ENCODE measurements around the gene PCNT.

Gene PCNT

DNA sequence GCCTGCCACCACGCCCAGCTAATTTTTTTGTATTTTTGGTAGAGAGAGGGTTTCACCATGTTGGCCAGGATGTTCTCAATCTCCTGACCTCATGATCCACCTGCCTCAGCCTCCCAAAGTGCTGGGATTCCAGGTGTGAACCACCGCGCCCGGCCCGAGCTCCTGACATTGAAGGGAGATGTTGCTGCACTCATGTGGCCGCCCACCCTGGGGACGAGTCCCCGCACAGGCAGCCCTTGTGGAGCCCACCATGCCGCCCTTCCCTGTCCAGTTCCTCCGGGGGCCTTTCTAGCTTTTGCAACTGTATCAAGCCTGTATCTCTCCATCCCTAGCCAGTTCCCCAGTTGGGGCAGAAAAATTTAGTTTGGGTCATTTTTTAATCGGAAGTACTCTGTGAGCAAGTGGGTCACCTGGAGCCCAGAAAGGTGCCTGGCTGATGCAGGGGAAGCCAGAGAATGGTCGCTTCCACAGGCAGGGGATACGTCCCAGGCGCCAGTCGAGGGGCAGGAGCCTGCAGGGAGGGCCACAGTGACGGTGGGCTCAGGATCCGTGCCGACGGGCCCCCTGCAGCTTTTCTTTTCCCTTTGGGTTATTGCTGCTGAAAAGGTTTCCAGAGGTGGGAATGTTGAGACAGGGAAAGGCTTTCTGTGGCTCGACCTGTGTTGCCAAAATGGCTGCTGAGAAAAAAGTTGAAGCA, 20.4 kb downstream of the PCNT start:
- Histone ChIP-seq H3K36me3 (ENCODE audit: control insufficient read depth, insufficient read depth, low read length) (peaks cover 70% of the 10 kb centered on the region), H3K4me1 (ENCODE audit: control insufficient read depth, insufficient read depth, low read length, poor library complexity, severe bottlenecking) (no peaks in the 10 kb centered on the region), H3K27ac (ENCODE audit: low read depth, low read length, severe bottlenecking) (no peak overlapping the region), H3K9me3 (ENCODE audit: control insufficient read depth, low read length) (no peaks in the 10 kb centered on the region), H3K4me3 (ENCODE audit: extremely low read depth, insufficient read depth, low read length, poor library complexity, severe bottlenecking) (no peak overlapping the region)
- 95 to 96% methylated on average over 13 to 19 of the region's 20 CpGs for WGBS, 2 experiments (ENCODE audit: insufficient coverage in 2 of 2)

DNA sequence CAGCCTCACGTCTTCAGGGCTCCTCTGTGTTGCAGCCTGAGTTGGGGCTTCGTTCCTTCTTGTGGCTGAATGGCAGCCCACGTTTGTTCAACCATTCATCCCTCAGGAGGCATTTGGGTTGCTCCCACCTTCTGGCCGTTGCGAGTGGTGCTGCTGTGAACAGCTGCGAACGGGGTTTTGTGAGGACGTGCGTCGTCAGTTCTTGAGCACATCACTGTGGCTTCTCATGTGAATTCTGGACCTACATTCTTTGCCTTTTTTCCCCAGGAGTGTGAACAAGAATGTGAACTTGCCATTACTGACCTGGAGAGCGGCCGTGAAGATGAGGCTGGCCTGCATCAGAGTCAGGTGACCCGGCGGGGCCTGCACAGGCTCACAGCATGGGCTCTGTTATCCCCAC, 21.9 kb downstream of the PCNT start:
- H3K36me3 ChIP-seq (ENCODE audit: control insufficient read depth, insufficient read depth, low read length), result peaks cover 72% of the 10 kb centered on the region
- no peaks in the 10 kb centered on the region for H3K4me1 ChIP-seq (ENCODE audit: control insufficient read depth, insufficient read depth, low read length, poor library complexity, severe bottlenecking)
- no peak overlapping the region for H3K27ac ChIP-seq (ENCODE audit: low read depth, low read length, severe bottlenecking)
- no peaks in the 10 kb centered on the region for H3K9me3 ChIP-seq (ENCODE audit: control insufficient read depth, low read length)
- WGBS, 2 experiments (ENCODE audit: insufficient coverage in 2 of 2), result 94 to 95% methylated on average over 14 of the region's 14 CpGs
- H3K4me3 ChIP-seq (ENCODE audit: extremely low read depth, insufficient read depth, low read length, poor library complexity, severe bottlenecking), result no peak overlapping the region

DNA sequence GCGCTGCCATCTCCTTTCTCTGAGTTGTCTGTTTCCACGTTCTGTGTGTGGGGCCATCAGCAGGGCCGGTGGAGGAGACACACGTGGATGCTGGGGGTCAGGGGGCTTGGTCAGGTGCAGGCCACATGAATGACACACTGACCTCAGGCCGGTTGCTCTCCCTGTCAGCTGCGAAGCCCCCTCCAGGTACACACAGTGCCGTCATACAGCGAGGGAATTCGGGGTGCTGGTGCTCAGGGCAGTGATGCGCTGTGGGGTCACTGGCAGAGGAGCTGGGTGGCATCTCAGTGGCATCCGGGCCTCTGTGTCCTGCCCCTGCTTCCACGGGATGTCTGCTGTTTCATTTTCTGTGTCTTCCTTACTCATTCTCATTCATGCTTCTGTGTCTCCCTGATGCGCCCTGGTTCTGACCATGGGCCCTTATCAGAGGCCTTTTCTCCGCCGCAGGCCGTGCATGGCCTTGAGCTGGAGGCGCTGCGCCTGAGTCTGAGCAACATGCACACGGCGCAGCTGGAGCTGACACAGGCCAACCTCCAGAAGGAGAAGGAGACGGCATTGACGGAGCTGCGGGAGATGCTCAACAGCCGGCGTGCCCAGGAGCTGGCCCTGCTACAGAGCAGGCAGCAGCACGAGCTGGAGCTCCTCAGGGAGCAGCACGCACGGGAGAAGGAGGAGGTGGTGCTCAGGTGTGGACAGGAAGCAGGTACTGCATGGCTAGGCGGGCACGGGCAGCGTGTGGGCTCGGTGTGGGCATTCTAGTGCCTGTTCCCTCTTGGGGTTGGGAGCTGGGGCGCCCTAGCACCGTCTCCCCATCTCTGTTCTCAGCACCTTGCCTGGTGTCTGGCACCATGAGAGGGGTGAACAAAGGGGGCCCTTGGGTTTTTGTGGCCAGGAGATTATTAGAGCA, 22.6 kb downstream of the PCNT start:
- peaks cover 72% of the 10 kb centered on the region for H3K36me3 ChIP-seq (ENCODE audit: control insufficient read depth, insufficient read depth, low read length)
- no peaks in the 10 kb centered on the region for H3K9me3 ChIP-seq (ENCODE audit: control insufficient read depth, low read length)
- 95 to 97% methylated on average over 29 to 34 of the region's 34 CpGs for WGBS, 2 experiments (ENCODE audit: insufficient coverage in 2 of 2)
- H3K4me3 ChIP-seq (ENCODE audit: extremely low read depth, insufficient read depth, low read length, poor library complexity, severe bottlenecking), result no peak overlapping the region
- no peak overlapping the region for H3K27ac ChIP-seq (ENCODE audit: low read depth, low read length, severe bottlenecking)
- H3K4me1 ChIP-seq (ENCODE audit: control insufficient read depth, insufficient read depth, low read length, poor library complexity, severe bottlenecking), result no peaks in the 10 kb centered on the region

DNA sequence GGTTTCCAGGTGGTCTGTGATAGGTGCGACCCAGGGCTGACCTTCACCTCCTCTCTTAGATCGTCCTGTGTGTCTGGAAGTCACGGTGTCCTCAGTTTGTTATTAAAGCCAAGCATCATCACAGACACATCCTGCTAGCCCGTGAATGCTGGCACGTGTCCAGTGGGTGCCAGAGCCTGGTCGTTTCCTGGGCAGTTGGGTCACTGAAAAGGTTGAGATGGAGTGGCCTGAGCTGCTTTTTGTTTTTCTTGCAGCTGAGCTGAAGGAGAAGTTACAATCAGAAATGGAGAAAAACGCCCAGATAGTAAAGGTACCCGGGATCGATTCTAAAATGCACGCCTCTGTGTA, 23.2 kb downstream of the PCNT start:
- H3K9me3 ChIP-seq (ENCODE audit: control insufficient read depth, low read length), result no peaks in the 10 kb centered on the region
- peaks cover 78% of the 10 kb centered on the region for H3K36me3 ChIP-seq (ENCODE audit: control insufficient read depth, insufficient read depth, low read length)
- H3K4me1 ChIP-seq (ENCODE audit: control insufficient read depth, insufficient read depth, low read length, poor library complexity, severe bottlenecking), result no peaks in the 10 kb centered on the region
- no peak overlapping the region for H3K27ac ChIP-seq (ENCODE audit: low read depth, low read length, severe bottlenecking)
- WGBS, 2 experiments (ENCODE audit: insufficient coverage in 2 of 2), result 91 to 98% methylated on average over 10 of the region's 10 CpGs
- H3K4me3 ChIP-seq (ENCODE audit: extremely low read depth, insufficient read depth, low read length, poor library complexity, severe bottlenecking), result no peak overlapping the region

DNA sequence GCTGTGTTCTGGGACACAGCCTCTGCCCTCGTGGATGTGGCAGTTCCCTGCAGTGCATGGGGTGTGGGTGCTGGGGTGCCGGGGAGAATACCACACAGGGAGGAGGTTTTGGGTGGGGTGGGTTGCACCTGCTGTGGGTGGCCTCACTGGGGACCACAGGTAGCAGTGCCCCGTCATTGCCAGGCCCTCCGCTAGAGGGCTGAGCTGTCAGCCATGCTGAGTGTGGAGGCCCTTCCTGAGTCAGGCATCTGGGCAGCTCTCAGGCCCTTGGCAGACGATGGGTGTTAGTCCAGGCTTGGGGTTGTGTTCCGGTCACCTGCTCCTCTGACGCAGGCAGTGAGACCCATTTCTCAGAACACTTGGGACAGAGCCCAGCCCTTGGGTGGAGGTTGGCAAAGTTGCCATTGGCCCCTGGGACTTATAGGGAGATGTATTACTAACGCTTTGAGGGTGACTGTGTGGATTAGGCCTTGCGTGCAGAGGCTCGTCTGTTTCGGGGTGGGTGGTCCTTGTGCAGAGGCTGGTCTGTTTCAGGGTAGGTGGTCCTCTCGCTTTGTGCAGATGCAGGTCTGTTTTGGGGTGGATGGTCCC, 23.9 kb downstream of the PCNT start:
- WGBS, 2 experiments (ENCODE audit: insufficient coverage in 2 of 2), result 95 to 99% methylated on average over 8 to 11 of the region's 12 CpGs
- Histone ChIP-seq H3K4me1 (ENCODE audit: control insufficient read depth, insufficient read depth, low read length, poor library complexity, severe bottlenecking) (no peaks in the 10 kb centered on the region), H3K36me3 (ENCODE audit: control insufficient read depth, insufficient read depth, low read length) (peaks cover 81% of the 10 kb centered on the region), H3K27ac (ENCODE audit: low read depth, low read length, severe bottlenecking) (no peak overlapping the region), H3K4me3 (ENCODE audit: extremely low read depth, insufficient read depth, low read length, poor library complexity, severe bottlenecking) (no peak overlapping the region), H3K9me3 (ENCODE audit: control insufficient read depth, low read length) (no peaks in the 10 kb centered on the region)

- 96 to 99% methylated on average over 14 to 17 of the region's 17 CpGs for WGBS, 2 experiments (ENCODE audit: insufficient coverage in 2 of 2)
- H3K4me3 ChIP-seq (ENCODE audit: extremely low read depth, insufficient read depth, low read length, poor library complexity, severe bottlenecking), result no peak overlapping the region
- H3K36me3 ChIP-seq (ENCODE audit: control insufficient read depth, insufficient read depth, low read length), result peaks cover 92% of the 10 kb centered on the region
- no peaks in the 10 kb centered on the region for H3K9me3 ChIP-seq (ENCODE audit: control insufficient read depth, low read length)
- no peaks in the 10 kb centered on the region for H3K4me1 ChIP-seq (ENCODE audit: control insufficient read depth, insufficient read depth, low read length, poor library complexity, severe bottlenecking)
- H3K27ac ChIP-seq (ENCODE audit: low read depth, low read length, severe bottlenecking), result no peak overlapping the region
These were observed 25.3 kb downstream of the PCNT start for GRCh38 chr21:46349134-46349760.

- H3K9me3 ChIP-seq (ENCODE audit: control insufficient read depth, low read length), result no peaks in the 10 kb centered on the region
- H3K27ac ChIP-seq (ENCODE audit: low read depth, low read length, severe bottlenecking), result no peak overlapping the region
- H3K4me3 ChIP-seq (ENCODE audit: extremely low read depth, insufficient read depth, low read length, poor library complexity, severe bottlenecking), result no peak overlapping the region
- H3K4me1 ChIP-seq (ENCODE audit: control insufficient read depth, insufficient read depth, low read length, poor library complexity, severe bottlenecking), result no peaks in the 10 kb centered on the region
- WGBS, 2 experiments (ENCODE audit: insufficient coverage in 2 of 2), result 96 to 97% methylated on average over 5 to 7 of the region's 8 CpGs
- H3K36me3 ChIP-seq (ENCODE audit: control insufficient read depth, insufficient read depth, low read length), result peaks cover 90% of the 10 kb centered on the region
These were observed 26.6 kb downstream of the PCNT start for GRCh38 chr21:46350571-46350970.

GRCh38 chr21:46350981-46351380, 27.0 kb downstream of the PCNT start:
- Histone ChIP-seq H3K4me1 (ENCODE audit: control insufficient read depth, insufficient read depth, low read length, poor library complexity, severe bottlenecking) (no peaks in the 10 kb centered on the region), H3K36me3 (ENCODE audit: control insufficient read depth, insufficient read depth, low read length) (peaks cover 90% of the 10 kb centered on the region), H3K4me3 (ENCODE audit: extremely low read depth, insufficient read depth, low read length, poor library complexity, severe bottlenecking) (no peak overlapping the region), H3K27ac (ENCODE audit: low read depth, low read length, severe bottlenecking) (no peak overlapping the region), H3K9me3 (ENCODE audit: control insufficient read depth, low read length) (no peaks in the 10 kb centered on the region)
- WGBS, 2 experiments (ENCODE audit: insufficient coverage in 2 of 2), result 97 to 98% methylated on average over 13 of the region's 13 CpGs

- no peaks in the 10 kb centered on the region for H3K9me3 ChIP-seq (ENCODE audit: control insufficient read depth, low read length)
- no peak overlapping the region for H3K4me3 ChIP-seq (ENCODE audit: extremely low read depth, insufficient read depth, low read length, poor library complexity, severe bottlenecking)
- no peaks in the 10 kb centered on the region for H3K4me1 ChIP-seq (ENCODE audit: control insufficient read depth, insufficient read depth, low read length, poor library complexity, severe bottlenecking)
- H3K27ac ChIP-seq (ENCODE audit: low read depth, low read length, severe bottlenecking), result no peak overlapping the region
- 97 to 98% methylated on average over 10 to 11 of the region's 11 CpGs for WGBS, 2 experiments (ENCODE audit: insufficient coverage in 2 of 2)
- peaks cover 92% of the 10 kb centered on the region for H3K36me3 ChIP-seq (ENCODE audit: control insufficient read depth, insufficient read depth, low read length)
These were observed 27.7 kb downstream of the PCNT start for GRCh38 chr21:46351476-46352163.

DNA sequence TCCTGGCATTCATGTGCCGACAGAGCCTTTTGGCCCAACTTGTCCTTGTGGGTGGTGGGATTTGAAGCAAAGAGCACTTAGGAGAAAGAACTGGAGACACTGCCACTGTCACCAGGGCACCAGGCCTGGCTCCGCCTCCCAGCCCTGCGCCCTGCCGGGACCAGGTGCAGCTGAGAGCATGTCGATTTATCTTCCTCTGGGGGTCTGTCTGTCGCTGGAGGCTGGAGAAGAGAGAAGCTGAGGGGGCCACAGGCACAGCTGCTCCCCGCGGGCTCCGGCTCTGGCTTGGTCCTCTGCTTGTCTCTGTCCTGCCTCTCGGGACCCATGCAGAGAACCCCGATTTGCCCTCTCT, 28.2 kb downstream of the PCNT start:
- Histone ChIP-seq H3K4me3 (ENCODE audit: extremely low read depth, insufficient read depth, low read length, poor library complexity, severe bottlenecking) (no peak overlapping the region), H3K36me3 (ENCODE audit: control insufficient read depth, insufficient read depth, low read length) (peaks cover 93% of the 10 kb centered on the region), H3K4me1 (ENCODE audit: control insufficient read depth, insufficient read depth, low read length, poor library complexity, severe bottlenecking) (no peaks in the 10 kb centered on the region), H3K27ac (ENCODE audit: low read depth, low read length, severe bottlenecking) (no peak overlapping the region), H3K9me3 (ENCODE audit: control insufficient read depth, low read length) (no peaks in the 10 kb centered on the region)
- WGBS, 2 experiments (ENCODE audit: insufficient coverage in 2 of 2), result 94 to 98% methylated on average over 10 to 11 of the region's 11 CpGs

Data from mesodermal cell (in vitro differentiated cells).